Activated B cell treated with CpG ODN at 0.5 μM for 24 hours (primary cell): ENCODE data around the gene MSX2. TPM values are rescaled to one million over a fixed set of nuclear protein-coding genes. Genes with fewer than 3 reads are reported as not detected.

Experiments used
- ATAC-seq: fragments of 200-7000 bp; cut with Tn5 transposase; one replicate; pipeline ENCODE4 v1.10.0; 2021; ENCODE audit warnings: low read depth, mild to moderate bottlenecking, moderate library complexity
- CTCF ChIA-PET: fragments of 350-600 bp; sonication (Branson Sonifier 250); formaldehyde crosslinking; loops from one replicate; lab custom pipeline; 2021; ENCODE audit warnings: antibody characterized with exemption; lab: Charles Lee
- POLR2A ChIA-PET: fragments of 350-600 bp; sonication (Branson Sonifier 250); formaldehyde crosslinking; loops from one replicate; lab custom pipeline; 2021; ENCODE audit warnings: antibody characterized with exemption; lab: Charles Lee
- DNase-seq: peaks from one replicate; pipeline ENCODE4 v3.0.0; 2022
- H3K27ac Mint-ChIP-seq: one replicate; pipeline ENCODE4 v1.8.0; 2020; ENCODE audit warnings: mixed read lengths
- H3K27me3 Mint-ChIP-seq: one replicate; pipeline ENCODE4 v1.8.0; 2021; ENCODE audit warnings: mixed read lengths
- H3K36me3 Mint-ChIP-seq: one replicate; pipeline ENCODE4 v1.8.0; 2021; ENCODE audit warnings: low read depth, mixed read lengths
- H3K4me1 Mint-ChIP-seq: one replicate; pipeline ENCODE4 v1.8.0; 2021; ENCODE audit warnings: mixed read lengths
- H3K4me3 Mint-ChIP-seq: one replicate; pipeline ENCODE4 v1.8.0; 2020; ENCODE audit warnings: mild to moderate bottlenecking, mixed read lengths
- H3K9me3 Mint-ChIP-seq: one replicate; pipeline ENCODE4 v1.8.0; 2020; ENCODE audit warnings: mixed read lengths
- intact Hi-C: fragments of 100-400 bp; cut with micrococcal nuclease; formaldehyde crosslinking; loops from one replicate; pipeline ENCODE4 v1.15.1; 2024
- total RNA-seq: library from RNA; stranded (reverse); gene quantifications from 2 replicates; pipeline ENCODE4 v1.2.3, GENCODE V29; 2022
- TF ChIP-seq, protein P1 (sequence below): fragments of 200-600 bp; IDR thresholded peaks from one replicate; pipeline ENCODE4 v1.8.0; 2022; ENCODE audit warnings: antibody characterized with exemption, mild to moderate bottlenecking

Gene MSX2
- total RNA-seq, 1 donor from 2014 or later = not detected

DNA sequence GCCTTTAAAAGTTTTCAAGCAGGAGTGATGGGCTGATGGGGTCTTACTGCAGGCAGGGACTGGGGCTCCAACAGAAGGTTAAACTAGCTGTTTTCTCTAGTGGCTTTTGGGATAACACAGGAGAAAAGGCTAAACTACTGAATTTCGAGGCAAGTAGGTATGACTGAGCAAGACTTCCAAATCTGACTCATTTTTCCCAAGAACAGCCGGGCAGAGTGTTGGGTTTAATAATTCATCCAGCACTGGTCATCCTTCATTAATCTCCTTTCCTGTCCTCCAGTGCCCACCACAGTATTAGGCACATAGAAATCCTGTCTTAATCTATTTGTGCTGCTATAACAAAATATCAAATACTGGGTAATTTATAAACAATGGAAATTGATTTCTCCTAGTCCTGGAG is 20.5 kb downstream of the MSX2 start:
- no peak overlapping the region for H3K4me3 Mint-ChIP-seq
- TF ChIP-seq, protein P1, sequence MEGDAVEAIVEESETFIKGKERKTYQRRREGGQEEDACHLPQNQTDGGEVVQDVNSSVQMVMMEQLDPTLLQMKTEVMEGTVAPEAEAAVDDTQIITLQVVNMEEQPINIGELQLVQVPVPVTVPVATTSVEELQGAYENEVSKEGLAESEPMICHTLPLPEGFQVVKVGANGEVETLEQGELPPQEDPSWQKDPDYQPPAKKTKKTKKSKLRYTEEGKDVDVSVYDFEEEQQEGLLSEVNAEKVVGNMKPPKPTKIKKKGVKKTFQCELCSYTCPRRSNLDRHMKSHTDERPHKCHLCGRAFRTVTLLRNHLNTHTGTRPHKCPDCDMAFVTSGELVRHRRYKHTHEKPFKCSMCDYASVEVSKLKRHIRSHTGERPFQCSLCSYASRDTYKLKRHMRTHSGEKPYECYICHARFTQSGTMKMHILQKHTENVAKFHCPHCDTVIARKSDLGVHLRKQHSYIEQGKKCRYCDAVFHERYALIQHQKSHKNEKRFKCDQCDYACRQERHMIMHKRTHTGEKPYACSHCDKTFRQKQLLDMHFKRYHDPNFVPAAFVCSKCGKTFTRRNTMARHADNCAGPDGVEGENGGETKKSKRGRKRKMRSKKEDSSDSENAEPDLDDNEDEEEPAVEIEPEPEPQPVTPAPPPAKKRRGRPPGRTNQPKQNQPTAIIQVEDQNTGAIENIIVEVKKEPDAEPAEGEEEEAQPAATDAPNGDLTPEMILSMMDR = no peak
- no peaks in the 10 kb centered on the region for H3K4me1 Mint-ChIP-seq
- ATAC-seq = no peak
- ChIA-PET POLR2A (no interaction called here), CTCF (no interaction called here)
- intact Hi-C loops = no loop called here
- no peak overlapping the region for H3K27ac Mint-ChIP-seq
- no peaks in the 10 kb centered on the region for H3K9me3 Mint-ChIP-seq
- no peak for DNase-seq
- H3K27me3 Mint-ChIP-seq = peaks cover 21% of the 10 kb centered on the region
- H3K36me3 Mint-ChIP-seq = no peaks in the 10 kb centered on the region

DNA sequence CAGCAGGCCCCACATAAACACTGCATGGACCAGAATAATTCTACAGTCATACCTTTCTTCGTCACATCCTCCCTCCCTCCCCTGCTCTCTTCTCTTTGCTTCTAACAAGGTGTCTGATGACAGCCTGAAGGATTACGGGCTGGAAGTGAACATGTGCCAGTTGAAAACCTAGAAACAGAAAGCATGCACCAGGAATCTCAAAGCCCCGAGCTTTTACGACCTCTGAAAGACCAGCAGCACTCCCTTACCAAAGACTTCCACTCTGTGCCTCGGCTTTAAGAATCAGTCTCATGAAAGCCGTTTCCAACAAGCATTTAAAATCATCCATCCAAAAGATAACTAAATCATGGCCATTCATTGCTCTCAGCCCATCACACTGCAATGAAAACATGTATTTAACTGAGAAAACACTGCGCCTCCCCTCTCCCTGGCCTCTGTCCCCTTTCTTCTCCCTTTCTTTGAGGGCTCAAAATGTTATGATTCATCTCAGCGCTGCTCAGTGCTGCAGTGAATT is 21.3 kb downstream of the MSX2 start:
- ChIA-PET POLR2A (no interaction called here), CTCF (no interaction called here)
- H3K36me3 Mint-ChIP-seq = no peaks in the 10 kb centered on the region
- no peak overlapping the region for H3K4me3 Mint-ChIP-seq
- no peak overlapping the region for H3K27ac Mint-ChIP-seq
- H3K27me3 Mint-ChIP-seq = peaks cover 26% of the 10 kb centered on the region
- TF ChIP-seq, protein P1 = no peak
- H3K9me3 Mint-ChIP-seq = no peaks in the 10 kb centered on the region
- H3K4me1 Mint-ChIP-seq = no peaks in the 10 kb centered on the region
- intact Hi-C loops = no loop called here
- no peak for ATAC-seq
- DNase-seq = no peak

DNA sequence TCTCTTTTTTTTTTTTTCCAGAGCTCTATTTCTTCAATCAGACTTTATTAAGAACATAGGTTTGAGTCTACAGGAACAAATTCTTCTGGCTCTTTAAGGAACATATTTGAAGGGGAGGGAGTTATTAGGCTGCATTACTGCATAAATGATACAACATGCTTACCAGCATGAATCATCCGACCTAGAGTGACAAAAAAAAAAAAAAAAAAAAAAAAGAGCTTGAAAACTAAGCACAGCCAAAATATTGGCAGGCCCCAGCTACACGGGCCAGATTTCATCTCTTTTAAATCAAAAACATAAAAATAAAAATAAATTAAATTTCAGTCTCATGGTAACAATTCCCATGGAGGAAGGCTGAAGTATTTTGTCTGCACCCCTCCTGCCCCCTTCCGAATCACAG is 26.3 kb downstream of the MSX2 start:
- Mint-ChIP-seq H3K4me1 (no peaks in the 10 kb centered on the region), H3K9me3 (no peaks in the 10 kb centered on the region), H3K27me3 (peaks cover 42% of the 10 kb centered on the region), H3K4me3 (no peak overlapping the region), H3K27ac (no peak overlapping the region), H3K36me3 (no peaks in the 10 kb centered on the region)
- intact Hi-C loops = no loop called here
- POLR2A ChIA-PET = no interaction called here
- CTCF ChIA-PET = no interaction called here
- ATAC-seq (no peak), DNase-seq (no peak)
- TF ChIP-seq, protein P1 = no peak

DNA sequence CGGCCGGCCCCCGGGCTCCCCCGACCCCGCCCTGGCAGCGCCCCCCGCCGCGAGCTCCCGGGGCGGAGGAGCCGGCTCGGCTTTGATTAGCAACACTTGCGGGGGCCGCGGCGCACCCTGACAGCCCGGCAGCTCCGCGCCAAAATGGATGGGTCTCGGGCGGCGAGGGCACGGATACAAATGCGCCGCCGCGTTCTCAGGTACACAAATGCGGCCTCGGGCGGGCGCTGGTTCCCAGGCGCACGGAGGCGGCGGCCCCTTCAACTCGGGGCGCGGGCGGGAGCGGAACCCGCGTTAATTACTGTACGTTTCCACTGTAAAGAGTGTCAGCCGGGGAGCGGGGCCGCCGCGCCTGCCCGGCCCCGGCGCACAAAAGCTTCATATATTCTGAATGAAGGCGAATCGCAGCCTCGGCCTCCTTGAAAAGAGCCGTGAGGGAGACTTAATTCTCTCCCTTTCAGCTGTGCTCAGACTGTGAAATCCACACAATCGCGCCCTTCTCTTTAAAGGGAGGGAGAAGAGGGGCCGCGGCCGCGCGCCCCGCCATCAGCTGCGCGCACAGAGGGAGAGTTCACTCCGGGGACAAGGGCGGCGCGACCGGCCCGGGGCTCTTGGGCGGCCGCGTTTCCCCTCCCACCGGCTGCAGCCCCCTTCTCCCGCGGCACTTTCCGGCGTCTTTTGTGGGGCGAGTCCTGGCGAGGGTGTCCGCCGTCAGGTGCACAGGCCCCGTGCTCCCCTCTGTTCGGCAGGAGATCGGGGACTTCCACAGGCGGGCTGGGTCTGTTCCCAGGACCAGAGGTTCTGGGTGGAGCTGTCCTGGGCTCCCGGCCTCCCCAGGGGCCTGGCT is 27.0 kb downstream of the MSX2 start:
- Mint-ChIP-seq H3K27ac (no peak overlapping the region), H3K4me3 (no peak overlapping the region), H3K36me3 (no peaks in the 10 kb centered on the region), H3K9me3 (no peaks in the 10 kb centered on the region), H3K27me3 (peaks cover 40% of the 10 kb centered on the region), H3K4me1 (no peaks in the 10 kb centered on the region)
- intact Hi-C loops = no loop called here
- TF ChIP-seq, protein P1 = no peak
- POLR2A ChIA-PET = no interaction called here
- DNase-seq (no peak), ATAC-seq (no peak)
- CTCF ChIA-PET = no interaction called here

DNA sequence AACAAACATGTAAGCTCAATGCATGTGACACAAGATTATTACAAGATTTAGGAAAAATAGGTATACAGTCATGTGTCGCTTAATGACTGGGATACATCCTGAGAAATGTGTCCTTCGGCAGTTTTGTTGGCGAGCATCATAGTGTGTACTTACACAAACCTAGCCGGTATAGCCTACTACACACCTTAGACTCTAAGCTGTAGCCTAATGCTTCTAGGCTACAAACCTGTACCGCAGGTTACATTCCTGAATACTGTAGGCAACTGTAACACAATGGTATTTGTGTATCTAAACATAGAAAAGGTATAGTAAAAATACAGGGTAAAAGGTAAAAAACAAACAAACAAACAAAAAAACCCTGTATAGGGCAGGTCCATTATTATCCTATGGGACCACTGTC is 27.7 kb downstream of the MSX2 start:
- no peaks in the 10 kb centered on the region for H3K36me3 Mint-ChIP-seq
- no peak for DNase-seq
- no peak overlapping the region for H3K4me3 Mint-ChIP-seq
- intact Hi-C loops = no loop called here
- H3K9me3 Mint-ChIP-seq = no peaks in the 10 kb centered on the region
- no peaks in the 10 kb centered on the region for H3K4me1 Mint-ChIP-seq
- ChIA-PET POLR2A (no interaction called here), CTCF (no interaction called here)
- peaks cover 38% of the 10 kb centered on the region for H3K27me3 Mint-ChIP-seq
- ATAC-seq = no peak
- no peak overlapping the region for H3K27ac Mint-ChIP-seq
- TF ChIP-seq, protein P1 = no peak
